Loucy (cell line): ENCODE data around the gene WDR48.

Source experiments
- H2AFZ ChIP-seq: fragments of 200-600 bp; sonication (generic); 2 replicates; pipeline ENCODE4 v1.6.0; 2016; ENCODE audit warnings: antibody characterized with exemption, mild to moderate bottlenecking, low read length, moderate library complexity
- H3F3A ChIP-seq: fragments of 200-600 bp; 2 replicates; pipeline ENCODE4 v1.6.0; 2016; ENCODE audit warnings: antibody characterized with exemption, low read depth, mild to moderate bottlenecking
- H3K27me3 ChIP-seq: fragments of 200-600 bp; sonication (generic); 2 replicates; pipeline ENCODE4 v1.6.1; 2014; ENCODE audit warnings: low read length, mild to moderate bottlenecking; ENCODE audit not compliant: insufficient read depth, poor library complexity, severe bottlenecking
- H3K36me3 ChIP-seq: fragments of 200-600 bp; sonication (generic); 2 replicates; pipeline ENCODE4 v1.6.1; 2016; ENCODE audit warnings: low read length; ENCODE audit not compliant: insufficient read depth
- H3K4me1 ChIP-seq: fragments of 200-600 bp; sonication (generic); 2 replicates; pipeline ENCODE4 v1.5.1; 2014; ENCODE audit warnings: low read length, mild to moderate bottlenecking; ENCODE audit not compliant: insufficient read depth, poor library complexity, severe bottlenecking
- H3K4me2 ChIP-seq: fragments of 200-600 bp; sonication (generic); 2 replicates; pipeline ENCODE4 v1.6.0; 2014; ENCODE audit warnings: antibody characterized with exemption, low read length, low read depth, mild to moderate bottlenecking; ENCODE audit not compliant: poor library complexity, severe bottlenecking
- H3K4me3 ChIP-seq: fragments of 200-600 bp; sonication (generic); 2 replicates; pipeline ENCODE4 v1.5.1; 2014; ENCODE audit warnings: low read length, mild to moderate bottlenecking, mixed read lengths; ENCODE audit not compliant: poor library complexity, severe bottlenecking
- H3K79me2 ChIP-seq: fragments of 200-600 bp; sonication (generic); 2 replicates; pipeline ENCODE4 v1.6.1; 2014; ENCODE audit warnings: low read length; ENCODE audit not compliant: insufficient read depth
- H3K9ac ChIP-seq: fragments of 200-600 bp; sonication (generic); 2 replicates; pipeline ENCODE4 v1.6.0; 2014; ENCODE audit warnings: mild to moderate bottlenecking, low read depth, low read length, moderate library complexity; ENCODE audit not compliant: poor library complexity, severe bottlenecking
- H3K9me2 ChIP-seq: fragments of 200-600 bp; sonication (generic); replicated peaks from 2 replicates; pipeline ENCODE4 v1.6.1; 2016; ENCODE audit warnings: low read depth, low read length, mixed read lengths
- H3K9me3 ChIP-seq: fragments of 200-600 bp; sonication (generic); 2 replicates; pipeline ENCODE4 v1.6.1; 2014; ENCODE audit warnings: mild to moderate bottlenecking, antibody characterized with exemption, low read length, low read depth; ENCODE audit not compliant: insufficient read depth
- H4K20me1 ChIP-seq: fragments of 200-600 bp; sonication (generic); 2 replicates; pipeline ENCODE4 v1.6.0; 2014; ENCODE audit warnings: antibody characterized with exemption, low read length, mild to moderate bottlenecking; ENCODE audit not compliant: insufficient read depth, poor library complexity, severe bottlenecking
- EZH2phosphoT487 ChIP-seq: fragments of 200-600 bp; IDR thresholded peaks from 2 replicates; pipeline ENCODE4 v1.6.1; 2018; ENCODE audit warnings: antibody characterized with exemption, mild to moderate bottlenecking, moderate library complexity, borderline replicate concordance
- TF ChIP-seq, protein P1 (sequence below): fragments of 200-600 bp; sonication (generic); conservative IDR thresholded peaks from 2 replicates; pipeline ENCODE4 v1.5.1; 2014; ENCODE audit warnings: mild to moderate bottlenecking, antibody characterized with exemption, low read length

Gene WDR48

GRCh38 chr3:39137435-39137936 is 85.7 kb downstream of the WDR48 start:
- Histone ChIP-seq H3K36me3 (peaks cover 16% of the 10 kb centered on the region; the same call in 1 of the 2 replicates), H3K4me3 (no peak overlapping the region), H3K27me3 (no peaks in the 10 kb centered on the region), H3F3A (no peaks in the 10 kb centered on the region), H3K9me3 (no peaks in the 10 kb centered on the region), H3K4me2 (no peak overlapping the region), H3K9ac (no peak overlapping the region), H2AFZ (no peak overlapping the region), H3K4me1 (peaks cover 19% of the 10 kb centered on the region), H3K79me2 (no peaks in the 10 kb centered on the region), H3K9me2 (no peaks in the 10 kb centered on the region), H4K20me1 (no peaks in the 10 kb centered on the region)
- no peak for TF ChIP-seq EZH2phosphoT487
- TF ChIP-seq, protein P1, sequence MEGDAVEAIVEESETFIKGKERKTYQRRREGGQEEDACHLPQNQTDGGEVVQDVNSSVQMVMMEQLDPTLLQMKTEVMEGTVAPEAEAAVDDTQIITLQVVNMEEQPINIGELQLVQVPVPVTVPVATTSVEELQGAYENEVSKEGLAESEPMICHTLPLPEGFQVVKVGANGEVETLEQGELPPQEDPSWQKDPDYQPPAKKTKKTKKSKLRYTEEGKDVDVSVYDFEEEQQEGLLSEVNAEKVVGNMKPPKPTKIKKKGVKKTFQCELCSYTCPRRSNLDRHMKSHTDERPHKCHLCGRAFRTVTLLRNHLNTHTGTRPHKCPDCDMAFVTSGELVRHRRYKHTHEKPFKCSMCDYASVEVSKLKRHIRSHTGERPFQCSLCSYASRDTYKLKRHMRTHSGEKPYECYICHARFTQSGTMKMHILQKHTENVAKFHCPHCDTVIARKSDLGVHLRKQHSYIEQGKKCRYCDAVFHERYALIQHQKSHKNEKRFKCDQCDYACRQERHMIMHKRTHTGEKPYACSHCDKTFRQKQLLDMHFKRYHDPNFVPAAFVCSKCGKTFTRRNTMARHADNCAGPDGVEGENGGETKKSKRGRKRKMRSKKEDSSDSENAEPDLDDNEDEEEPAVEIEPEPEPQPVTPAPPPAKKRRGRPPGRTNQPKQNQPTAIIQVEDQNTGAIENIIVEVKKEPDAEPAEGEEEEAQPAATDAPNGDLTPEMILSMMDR = no peak

GRCh38 chr3:39137991-39138803 is 86.4 kb downstream of the WDR48 start:
- Histone ChIP-seq H3K9me2 (no peaks in the 10 kb centered on the region), H4K20me1 (no peaks in the 10 kb centered on the region), H2AFZ (no peak overlapping the region), H3K27me3 (no peaks in the 10 kb centered on the region), H3K79me2 (no peaks in the 10 kb centered on the region), H3K9ac (no peak overlapping the region), H3K9me3 (no peaks in the 10 kb centered on the region), H3K4me1 (peaks cover 20% of the 10 kb centered on the region), H3F3A (no peaks in the 10 kb centered on the region), H3K4me2 (no peak overlapping the region), H3K4me3 (no peak overlapping the region), H3K36me3 (peaks cover 23% of the 10 kb centered on the region; the same call in 1 of the 2 replicates)
- no peak for TF ChIP-seq EZH2phosphoT487

GRCh38 chr3:39138804-39139415 is 87.1 kb downstream of the WDR48 start:
- Histone ChIP-seq H3K9ac (no peak overlapping the region), H3K9me3 (no peaks in the 10 kb centered on the region), H4K20me1 (no peaks in the 10 kb centered on the region), H2AFZ (no peak overlapping the region), H3K27me3 (no peaks in the 10 kb centered on the region), H3K9me2 (no peaks in the 10 kb centered on the region), H3K79me2 (no peaks in the 10 kb centered on the region), H3K4me2 (no peak overlapping the region), H3K4me3 (no peak overlapping the region), H3K36me3 (peaks cover 31% of the 10 kb centered on the region; the same call in 1 of the 2 replicates), H3K4me1 (peaks cover 20% of the 10 kb centered on the region), H3F3A (no peaks in the 10 kb centered on the region)
- no peak for TF ChIP-seq EZH2phosphoT487
- TF ChIP-seq, protein P1 = no peak
